IPS-20b (cell line): Measurements from ENCODE around the gene FGF11.

ENCODE experiments used
- H3K27ac ChIP-seq: one replicate; pipeline ENCODE4 v1.5.1; 2013; ENCODE audit warnings: low read length
- H3K27me3 ChIP-seq: 2 replicates; pipeline ENCODE4 v1.6.1; 2013; ENCODE audit warnings: mild to moderate bottlenecking, low read length, inconsistent platforms; ENCODE audit not compliant: insufficient read depth
- H3K36me3 ChIP-seq: 2 replicates; pipeline ENCODE4 v1.6.1; 2013; ENCODE audit warnings: low read depth, mild to moderate bottlenecking, inconsistent platforms, low read length, moderate library complexity; ENCODE audit not compliant: insufficient read depth
- H3K4me1 ChIP-seq: 2 replicates; pipeline ENCODE4 v1.6.1; 2013; ENCODE audit warnings: mild to moderate bottlenecking, control low read depth, inconsistent platforms, low read length, moderate library complexity; ENCODE audit not compliant: insufficient read depth
- H3K4me3 ChIP-seq: 2 replicates; pipeline ENCODE4 v1.5.1; 2013; ENCODE audit warnings: mild to moderate bottlenecking, low read length, inconsistent platforms
- H3K9ac ChIP-seq: 2 replicates; pipeline ENCODE4 v1.6.1; 2013; ENCODE audit warnings: low read depth, mild to moderate bottlenecking, inconsistent platforms, low read length, moderate library complexity
- H3K9me3 ChIP-seq: 2 replicates; pipeline ENCODE4 v1.6.1; 2013; ENCODE audit warnings: mild to moderate bottlenecking, low read depth, low read length, inconsistent platforms; ENCODE audit not compliant: insufficient read depth

The FGF11 gene

DNA sequence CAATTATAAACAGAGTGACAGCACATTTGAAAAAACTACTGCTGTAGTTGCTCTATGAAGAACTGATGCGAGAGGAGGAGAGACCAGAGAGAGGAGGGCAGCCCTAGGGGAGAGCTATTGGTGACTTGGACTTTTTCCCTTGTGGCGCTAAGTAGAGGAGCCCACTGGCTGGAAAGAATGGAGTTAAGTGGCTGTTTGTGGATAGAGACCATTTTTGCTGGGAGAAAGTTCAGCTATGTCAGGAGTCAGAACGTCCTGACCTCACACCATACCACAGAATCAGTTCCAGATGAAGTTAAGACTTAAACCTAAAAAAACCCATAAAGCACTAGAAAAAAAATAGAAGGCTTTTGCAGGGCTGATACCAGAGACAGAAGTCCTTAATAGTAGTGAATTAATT is 46.9 kb downstream of the FGF11 start:
- Histone ChIP-seq H3K9ac (peak overlapping the region; percentile 16; the same call in 1 of the 2 replicates), H3K4me1 (peaks cover 5% of the 10 kb centered on the region; the same call in 1 of the 2 replicates), H3K27ac (no peak overlapping the region), H3K27me3 (no peaks in the 10 kb centered on the region), H3K36me3 (peaks cover 6% of the 10 kb centered on the region; the same call in 1 of the 2 replicates), H3K9me3 (no peaks in the 10 kb centered on the region), H3K4me3 (peak overlapping the region; percentile 89)

- no peaks in the 10 kb centered on the region for H3K4me1 ChIP-seq
- H3K9ac ChIP-seq: no peak overlapping the region
- no peak overlapping the region for H3K27ac ChIP-seq
- H3K4me3 ChIP-seq: no peak overlapping the region
- peaks cover 19% of the 10 kb centered on the region; the same call in 1 of the 2 replicates for H3K36me3 ChIP-seq
- H3K9me3 ChIP-seq: no peaks in the 10 kb centered on the region
- no peaks in the 10 kb centered on the region for H3K27me3 ChIP-seq
Measured at GRCh38 chr17:7490144-7490543, 50.8 kb downstream of the FGF11 start.

DNA sequence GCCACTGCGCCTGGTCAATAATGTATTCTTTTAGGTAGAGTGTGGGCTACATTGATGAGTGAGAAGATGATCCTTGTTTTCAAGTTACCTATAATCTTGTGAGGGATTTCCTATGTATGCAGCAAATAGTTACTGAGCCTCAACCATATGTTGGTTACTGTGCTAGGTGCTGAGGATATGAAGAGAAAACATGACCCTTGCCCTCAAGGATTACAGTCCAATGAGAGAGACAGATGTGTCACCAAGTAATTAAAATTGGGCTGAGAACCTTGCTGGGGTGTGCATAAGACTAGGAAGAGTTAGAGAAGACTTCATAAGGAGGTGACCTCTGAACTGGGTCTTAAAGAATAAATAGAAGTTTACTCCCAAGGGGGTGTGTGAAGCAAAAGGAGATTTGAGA is 52.3 kb downstream of the FGF11 start:
- no peak overlapping the region for H3K9ac ChIP-seq
- no peaks in the 10 kb centered on the region for H3K9me3 ChIP-seq
- H3K27me3 ChIP-seq: no peaks in the 10 kb centered on the region
- peaks cover 33% of the 10 kb centered on the region for H3K36me3 ChIP-seq
- no peaks in the 10 kb centered on the region for H3K4me1 ChIP-seq
- H3K27ac ChIP-seq: no peak overlapping the region
- no peak overlapping the region for H3K4me3 ChIP-seq

- H3K27me3 ChIP-seq: no peaks in the 10 kb centered on the region
- no peak overlapping the region for H3K9ac ChIP-seq
- no peak overlapping the region for H3K4me3 ChIP-seq
- H3K36me3 ChIP-seq: peaks cover 57% of the 10 kb centered on the region
- H3K27ac ChIP-seq: no peak overlapping the region
- H3K4me1 ChIP-seq: no peaks in the 10 kb centered on the region
- no peaks in the 10 kb centered on the region for H3K9me3 ChIP-seq
Measured at GRCh38 chr17:7493941-7494340, 54.6 kb downstream of the FGF11 start.
